ENCODE measurements around the gene SNTA1.
A peak's percentile ranks its signal among the peaks of the same experiment; 100 is the strongest.
"Not testable (repeated sequence)": the region's sequence is repeated elsewhere in the genome, so short reads cannot be mapped to it uniquely, and the experiment has no call there.

The SNTA1 gene

DNA sequence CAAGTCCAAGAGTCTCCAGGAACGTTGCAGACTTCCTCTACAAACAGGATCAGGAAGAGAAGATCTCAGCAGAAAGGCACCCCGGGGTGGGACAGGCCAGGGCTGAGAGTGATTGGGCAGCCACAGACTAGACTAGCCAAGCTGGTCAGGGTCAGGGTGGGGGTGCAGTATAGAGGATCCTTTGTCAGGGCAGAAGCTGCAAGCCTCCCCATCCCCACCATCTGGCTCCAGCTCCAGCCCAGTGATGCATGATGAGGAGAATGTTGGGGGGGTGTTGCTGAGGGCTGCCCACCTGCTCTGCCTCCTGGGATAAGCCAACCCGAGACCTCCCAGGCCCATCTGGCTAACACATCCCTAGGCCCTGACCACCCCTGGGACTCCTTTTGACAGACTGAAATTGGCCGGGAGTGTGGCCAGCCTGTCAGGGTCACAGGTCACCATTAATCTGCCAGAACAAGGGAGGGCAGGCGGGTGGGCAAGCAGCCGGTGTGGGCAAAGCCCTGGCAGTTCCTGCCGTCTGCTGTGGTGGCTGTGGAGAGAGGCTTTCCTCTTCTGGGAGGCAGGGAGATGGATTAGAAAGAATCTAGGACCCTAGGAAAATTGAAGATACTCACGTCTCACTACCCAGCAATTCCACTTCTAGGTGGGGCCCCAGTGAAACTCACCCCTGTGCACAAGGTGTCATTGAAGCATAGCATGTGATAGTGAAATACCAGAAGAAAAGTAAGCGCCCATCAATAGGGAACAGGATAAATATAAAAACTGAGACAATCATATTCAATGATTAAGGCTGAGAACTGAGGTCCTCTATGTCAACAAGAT lies 22.1 kb upstream of the SNTA1 start:
- no peak for DNase-seq (ENCODE audit: low read depth in 2 of 2)

DNA sequence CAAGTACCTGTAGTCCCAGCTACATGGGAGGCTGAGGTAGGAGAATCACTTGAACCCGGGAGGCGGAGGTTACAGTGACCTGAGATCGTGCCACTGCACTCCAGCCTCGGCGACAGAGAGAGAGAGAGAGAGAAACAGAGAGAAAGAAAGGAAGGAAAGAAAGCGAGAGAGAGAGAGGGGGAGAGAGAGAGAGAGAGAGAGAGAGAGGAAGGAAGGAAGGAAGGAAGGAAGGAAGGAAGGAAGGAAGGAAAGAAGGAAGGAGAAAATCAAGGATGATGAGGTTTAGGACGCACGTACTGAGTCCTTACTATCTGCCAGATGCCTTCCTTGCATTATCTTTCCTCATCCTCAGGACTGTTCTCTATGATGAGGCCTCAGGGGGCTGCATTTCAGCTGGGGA lies 21.2 kb upstream of the SNTA1 start:
- DNase-seq (ENCODE audit: low read depth in 2 of 2), result not testable (repeated sequence)

DNA sequence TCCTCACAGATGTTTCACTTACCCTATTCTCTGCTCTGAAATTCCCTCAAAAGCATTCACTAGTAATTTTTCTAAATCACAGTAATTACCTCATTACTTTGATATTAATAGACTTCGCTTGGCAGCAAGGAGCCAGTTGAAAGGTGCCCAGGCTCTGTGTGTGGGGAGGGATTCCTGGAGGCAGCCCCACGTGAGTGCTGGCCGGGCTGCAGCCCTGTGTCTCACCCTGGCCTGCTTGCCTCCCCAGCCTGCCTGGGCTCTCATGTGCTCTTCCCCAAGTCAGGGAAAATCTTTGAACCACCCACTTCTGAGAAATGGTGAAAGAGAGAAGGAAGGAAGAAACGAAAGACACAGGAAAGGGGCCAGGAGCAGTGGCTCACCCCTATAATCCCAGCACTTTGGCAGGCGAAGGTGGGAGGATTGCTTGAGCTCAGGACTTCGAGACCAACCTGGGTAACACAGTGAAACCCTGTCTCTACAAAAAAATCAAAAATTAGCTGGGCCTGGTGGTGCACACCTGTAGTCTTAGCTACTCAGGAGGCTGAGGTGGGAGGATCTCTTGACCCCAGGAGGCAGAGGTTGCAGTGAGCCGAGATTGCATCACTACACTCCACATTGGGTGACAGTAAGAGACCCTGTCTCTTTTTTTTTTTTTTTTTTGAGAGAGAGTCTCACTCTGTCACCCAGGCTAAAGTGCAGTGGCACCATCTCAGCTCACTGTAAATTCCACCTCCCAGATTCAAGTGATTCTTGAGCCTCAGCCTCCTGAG lies 20.0 kb upstream of the SNTA1 start:
- no peak for DNase-seq (ENCODE audit: low read depth in 2 of 2)

DNA sequence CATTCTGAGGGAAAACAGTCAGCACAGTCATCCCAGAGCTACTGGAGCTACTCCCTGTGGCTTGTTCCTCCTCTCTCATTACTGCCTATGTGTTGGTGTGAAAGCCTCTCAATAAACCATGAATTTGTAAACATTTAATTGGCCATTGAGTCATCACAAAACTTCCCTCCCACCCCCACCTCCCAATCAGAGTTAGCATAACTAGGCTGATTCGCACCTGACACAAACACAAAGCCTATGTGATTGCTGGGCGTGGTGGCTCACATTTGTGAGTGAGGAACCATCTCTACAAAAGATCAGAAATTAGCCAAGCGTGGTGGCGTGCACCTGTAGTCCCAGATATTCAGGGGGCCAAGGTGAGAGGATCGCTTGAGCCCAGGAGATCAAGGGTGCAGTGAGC lies 17.1 kb upstream of the SNTA1 start:
- DNase-seq (ENCODE audit: low read depth in 2 of 2), result no peak

DNA sequence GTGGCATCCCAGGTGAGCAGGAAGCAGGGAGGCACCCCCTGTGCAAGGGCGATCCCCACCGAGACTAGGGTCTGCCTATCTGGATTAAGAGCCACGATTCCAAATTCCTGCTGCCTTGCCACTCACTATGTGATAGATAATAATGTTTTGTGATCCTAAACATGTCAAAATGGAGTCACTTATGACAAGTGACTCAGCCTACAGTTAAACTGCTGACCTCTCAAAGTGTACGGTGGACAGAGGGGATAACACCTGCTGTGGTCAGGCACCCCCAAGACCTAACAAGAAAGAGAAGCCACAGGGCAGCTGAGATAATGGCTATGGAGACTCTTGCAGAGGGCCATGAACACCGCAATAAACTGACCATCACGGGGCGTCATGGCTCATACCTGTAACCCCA lies 16.0 kb upstream of the SNTA1 start:
- DNase-seq (ENCODE audit: low read depth in 2 of 2), result no peak

DNA sequence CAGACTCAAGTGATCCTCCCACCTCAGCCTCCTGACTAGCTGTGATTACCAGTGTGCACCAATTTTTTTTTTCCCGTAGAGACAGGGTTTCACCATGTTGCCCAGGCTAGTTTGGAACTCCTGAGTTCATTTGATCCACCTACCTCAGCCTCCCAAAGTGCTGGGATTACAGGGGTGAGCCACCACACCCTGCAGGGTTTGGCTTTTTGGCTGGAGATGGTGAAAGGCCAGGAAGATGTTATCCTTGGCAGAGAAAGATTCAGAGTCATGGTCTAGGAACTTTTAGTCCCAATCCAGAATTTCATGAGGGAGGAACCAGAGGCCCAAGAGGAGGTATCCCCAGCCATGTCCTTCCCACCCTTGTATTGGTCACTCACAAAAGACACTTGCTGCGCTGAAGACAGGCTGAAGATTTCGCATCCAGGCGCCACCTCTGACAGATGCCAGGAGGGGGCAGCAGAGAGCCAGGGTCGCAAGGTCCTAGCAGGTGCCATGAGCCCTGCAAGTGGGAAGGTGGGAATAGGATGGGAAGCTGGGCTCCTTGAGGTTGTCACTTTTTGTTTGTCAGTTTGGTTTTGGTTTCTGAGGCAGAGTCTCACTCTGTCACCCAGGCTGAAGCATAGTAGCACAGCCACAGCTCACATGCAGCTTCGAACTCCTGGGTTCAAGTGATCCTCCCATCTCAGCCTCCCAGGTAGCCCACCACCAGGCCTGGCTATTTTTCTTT lies 13.5 kb upstream of the SNTA1 start:
- peak; percentile 61 to 80 for DNase-seq (ENCODE audit: low read depth in 2 of 2)

DNA sequence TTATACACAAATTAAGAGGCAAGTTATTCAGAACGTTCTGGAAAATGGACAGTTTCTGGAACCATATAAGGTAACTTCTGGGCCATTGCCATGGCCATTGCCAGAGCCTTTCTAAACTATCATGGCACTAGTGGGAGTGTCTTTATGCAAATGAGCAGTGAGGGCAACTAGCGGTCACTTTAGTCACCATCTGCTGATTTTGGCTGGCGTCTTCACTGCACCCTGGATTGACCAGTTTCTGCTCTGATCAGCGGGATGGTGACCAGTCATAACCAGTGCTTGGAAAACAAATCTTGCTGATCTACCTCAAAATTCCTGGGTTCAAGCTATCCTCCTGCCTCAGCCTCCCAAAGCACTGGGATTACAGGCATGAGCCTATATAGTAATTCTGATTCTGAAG lies 7.3 kb upstream of the SNTA1 start:
- no peak for DNase-seq (ENCODE audit: low read depth in 2 of 2)

DNA sequence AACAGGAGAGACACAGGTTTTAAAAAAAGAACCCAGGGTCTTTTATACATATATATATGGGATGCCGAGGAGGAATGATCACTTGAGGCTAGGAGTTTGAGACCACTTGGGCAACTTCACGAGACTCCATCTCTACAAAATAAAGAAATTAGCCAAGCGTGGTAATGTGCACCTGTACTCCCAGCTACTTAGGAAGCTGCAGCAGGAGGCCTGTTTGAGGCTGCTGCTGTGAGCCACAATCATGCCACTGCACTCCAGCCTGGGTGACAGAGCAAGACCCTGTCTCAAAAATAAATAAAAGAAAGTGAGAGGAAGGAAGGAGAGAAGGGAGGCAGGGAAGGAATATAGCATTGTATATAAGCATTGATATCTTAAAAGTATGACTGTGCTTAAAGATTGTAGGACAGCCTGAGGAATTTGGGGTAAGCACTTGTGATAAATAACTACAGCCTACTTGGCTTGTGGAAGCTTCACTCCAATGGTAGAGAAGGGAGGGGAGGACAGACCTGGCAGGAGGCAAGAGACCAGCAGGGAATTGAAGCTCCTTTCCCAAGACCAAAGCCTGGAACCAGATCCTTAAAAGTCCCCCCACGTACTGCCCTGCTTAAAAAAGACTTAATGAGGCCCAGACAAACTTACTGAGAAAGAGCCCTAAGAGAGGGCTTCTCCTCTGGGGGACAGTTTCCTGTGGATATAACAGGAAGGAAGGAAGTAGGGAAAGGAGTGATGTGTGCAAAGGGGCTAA lies 2.5 kb upstream of the SNTA1 start:
- DNase-seq (ENCODE audit: low read depth in 2 of 2), result no peak

DNA sequence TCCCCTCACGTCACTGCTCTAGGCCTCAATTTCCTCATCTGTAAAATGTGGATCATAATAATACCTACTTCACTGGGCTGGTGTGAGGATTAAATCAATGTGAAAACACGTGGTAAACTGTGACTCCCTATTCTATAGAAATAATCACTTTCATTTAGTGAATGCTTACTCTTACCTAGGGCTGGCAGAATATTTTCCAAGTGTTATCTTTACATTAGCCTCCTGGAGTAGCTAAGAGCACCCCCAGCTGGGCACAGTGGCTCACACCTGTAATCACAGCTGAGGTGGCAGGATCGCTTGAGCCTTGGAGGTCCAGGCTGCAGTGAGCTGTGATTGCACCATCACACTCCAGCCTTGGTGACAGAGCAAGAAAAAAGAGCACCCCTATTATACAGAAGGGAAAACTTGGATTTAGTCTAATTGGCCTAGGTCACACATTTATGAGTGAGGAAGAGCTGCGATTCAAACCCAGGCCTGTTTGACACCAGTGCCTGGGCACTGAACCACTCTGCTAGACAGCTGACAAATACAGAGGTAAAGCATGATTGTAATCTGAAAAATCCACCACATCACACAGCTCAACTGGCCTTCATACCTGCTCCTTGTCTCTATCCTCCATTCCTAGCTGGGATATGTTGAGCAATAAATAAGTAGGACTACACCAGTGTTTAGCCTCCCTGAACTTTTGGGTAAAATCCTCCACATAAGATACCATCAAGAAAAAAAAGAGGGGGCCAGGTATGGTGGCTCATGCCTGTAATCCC lies 1.4 kb upstream of the SNTA1 start:
- peak in 1 of 2 donors; percentile 20 for DNase-seq (ENCODE audit: low read depth in 2 of 2)

DNA sequence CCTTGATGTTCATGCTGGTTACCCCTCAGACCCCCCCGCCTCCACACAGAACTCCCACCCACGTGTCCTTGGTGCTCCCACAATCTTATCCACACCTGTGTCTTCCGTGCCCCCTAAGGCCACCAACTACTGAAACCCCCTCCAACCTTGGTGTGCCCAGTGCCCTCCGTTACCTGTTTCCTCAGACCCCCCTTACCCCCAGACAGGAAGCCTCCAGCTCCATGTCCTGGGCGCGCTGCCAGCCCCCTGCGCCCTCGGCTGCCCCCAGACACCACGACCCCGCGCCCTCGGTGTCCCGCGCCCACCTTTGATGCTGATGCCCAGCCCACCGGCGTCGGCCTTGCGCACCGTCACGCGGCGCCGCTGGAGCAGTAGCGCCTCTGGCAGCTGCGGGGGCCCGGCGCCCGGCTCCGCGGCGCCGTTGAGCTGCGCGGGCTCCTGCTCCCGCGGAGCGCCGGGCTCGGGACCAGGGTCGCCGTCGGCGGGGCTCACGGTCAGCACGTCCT lies 504 bp downstream of the SNTA1 start:
- DNase-seq (ENCODE audit: low read depth in 2 of 2), result no peak

DNA sequence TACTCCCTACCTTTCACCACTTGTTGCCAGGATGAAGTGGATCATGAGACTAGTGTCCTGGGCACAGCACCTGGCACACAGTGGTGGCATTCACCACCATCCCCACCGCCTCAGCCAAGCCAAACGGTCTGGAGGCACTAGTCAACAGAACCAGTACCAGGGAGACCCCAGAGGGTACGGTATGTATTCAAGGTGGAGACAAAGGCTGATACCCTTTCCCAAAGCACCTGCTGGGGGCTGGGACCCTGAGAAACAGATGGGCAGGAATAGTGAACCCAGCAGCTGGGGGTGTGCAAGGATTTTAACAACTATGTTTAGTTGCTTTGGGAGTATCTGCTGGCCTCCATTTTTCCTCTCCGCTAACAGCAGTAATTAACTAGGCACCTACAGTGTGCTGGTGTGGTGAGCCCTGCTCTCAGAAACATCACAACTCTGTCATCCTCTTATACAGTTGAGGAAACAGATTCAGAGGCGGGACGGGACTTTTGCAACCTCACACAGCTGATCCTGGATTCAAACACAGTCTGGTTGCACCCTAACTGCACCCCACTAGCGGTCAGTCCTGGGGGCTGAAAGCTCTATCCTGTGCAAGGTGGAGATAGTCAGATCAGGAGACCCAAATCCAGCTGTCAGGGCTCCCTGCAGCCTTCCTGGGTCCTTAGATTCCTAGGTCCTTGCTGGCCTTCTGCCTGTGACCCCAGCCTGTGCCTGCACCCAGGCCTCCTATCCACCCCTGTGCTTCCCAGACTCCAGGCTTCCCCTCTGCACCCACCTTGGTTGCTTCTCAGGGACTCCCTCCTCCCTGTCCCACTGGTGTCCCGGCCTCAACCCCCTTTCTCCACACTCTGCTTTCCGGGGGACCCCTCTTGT lies 1.2 kb downstream of the SNTA1 start:
- DNase-seq (ENCODE audit: low read depth in 2 of 2), result no peak

DNA sequence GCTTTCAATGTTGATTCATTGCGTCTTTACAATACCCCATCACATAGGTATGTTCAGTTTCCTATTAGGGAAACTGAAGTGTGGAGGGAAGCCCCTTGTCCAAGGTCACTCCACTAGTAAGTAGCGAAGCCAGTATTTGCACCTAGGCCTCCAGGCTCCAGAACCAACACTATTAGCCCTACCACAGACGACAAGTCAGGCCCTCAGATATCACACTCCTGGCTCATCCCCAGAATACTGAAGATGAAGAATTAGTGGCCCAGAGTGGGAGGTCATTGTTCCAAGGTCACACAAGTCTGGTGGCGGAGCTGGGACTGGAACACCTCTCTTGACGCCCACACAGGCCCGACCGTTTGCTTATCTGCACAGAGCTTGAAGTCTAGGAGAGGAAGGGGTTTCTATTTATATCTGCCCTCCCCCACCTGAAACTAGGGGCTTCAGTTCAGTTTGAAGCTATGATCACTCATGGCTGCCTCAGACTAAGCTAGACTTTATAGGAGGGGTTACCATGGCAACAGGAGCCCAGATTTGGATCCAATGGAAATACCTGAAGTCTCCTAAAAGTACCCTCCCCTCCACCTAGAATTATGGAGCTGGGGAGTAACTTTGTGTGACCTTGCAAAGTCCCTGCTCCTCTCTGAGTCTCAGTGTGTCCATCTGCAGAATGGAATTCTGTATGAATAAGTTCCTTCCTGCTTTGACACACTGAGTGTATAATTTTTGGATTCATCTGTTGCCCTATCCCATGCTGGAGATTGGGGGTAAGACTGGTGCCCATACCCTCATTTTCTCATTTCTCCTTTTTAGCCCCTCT lies 2.2 kb downstream of the SNTA1 start:
- DNase-seq (ENCODE audit: low read depth in 2 of 2), result no peak

DNA sequence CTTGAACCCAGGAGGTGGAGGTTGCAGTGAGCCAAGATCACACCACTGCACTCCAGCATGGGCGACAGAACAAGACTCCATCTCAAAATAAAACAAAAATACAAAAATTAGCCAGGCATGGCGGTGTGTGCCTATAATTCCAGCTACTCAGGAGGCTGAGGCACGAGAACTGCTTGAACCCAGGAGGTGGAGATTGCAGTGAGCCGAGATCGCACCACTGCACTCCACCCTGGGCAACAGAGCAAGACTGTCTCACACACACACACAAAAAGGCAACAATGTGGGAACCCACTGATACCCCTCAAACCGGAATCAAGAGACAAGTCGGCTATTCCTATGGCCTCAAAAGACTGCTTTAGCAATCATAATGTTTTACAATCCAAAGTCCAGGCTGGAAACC lies 3.0 kb downstream of the SNTA1 start:
- not testable (repeated sequence) for DNase-seq (ENCODE audit: low read depth in 2 of 2)

DNA sequence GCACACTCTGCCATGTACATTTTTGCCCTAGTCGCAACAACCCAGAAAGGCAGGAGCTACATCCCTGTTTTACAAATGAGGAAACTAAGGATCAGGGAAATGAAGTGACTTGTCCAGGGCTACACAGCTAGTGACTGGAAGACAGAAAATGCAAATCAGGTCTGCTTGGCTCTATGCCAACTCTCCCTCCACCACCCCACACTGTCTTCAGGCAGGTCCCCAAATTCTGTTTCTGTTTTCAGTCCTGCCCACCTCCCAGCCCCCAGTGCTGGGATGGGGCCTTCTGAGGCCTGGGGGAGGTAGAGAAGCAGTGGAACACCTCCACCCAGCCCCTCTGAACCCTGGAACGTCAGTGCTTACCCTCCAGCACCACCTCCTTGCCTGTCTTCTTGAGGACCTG lies 5.1 kb downstream of the SNTA1 start:
- no peak for DNase-seq (ENCODE audit: low read depth in 2 of 2)

DNA sequence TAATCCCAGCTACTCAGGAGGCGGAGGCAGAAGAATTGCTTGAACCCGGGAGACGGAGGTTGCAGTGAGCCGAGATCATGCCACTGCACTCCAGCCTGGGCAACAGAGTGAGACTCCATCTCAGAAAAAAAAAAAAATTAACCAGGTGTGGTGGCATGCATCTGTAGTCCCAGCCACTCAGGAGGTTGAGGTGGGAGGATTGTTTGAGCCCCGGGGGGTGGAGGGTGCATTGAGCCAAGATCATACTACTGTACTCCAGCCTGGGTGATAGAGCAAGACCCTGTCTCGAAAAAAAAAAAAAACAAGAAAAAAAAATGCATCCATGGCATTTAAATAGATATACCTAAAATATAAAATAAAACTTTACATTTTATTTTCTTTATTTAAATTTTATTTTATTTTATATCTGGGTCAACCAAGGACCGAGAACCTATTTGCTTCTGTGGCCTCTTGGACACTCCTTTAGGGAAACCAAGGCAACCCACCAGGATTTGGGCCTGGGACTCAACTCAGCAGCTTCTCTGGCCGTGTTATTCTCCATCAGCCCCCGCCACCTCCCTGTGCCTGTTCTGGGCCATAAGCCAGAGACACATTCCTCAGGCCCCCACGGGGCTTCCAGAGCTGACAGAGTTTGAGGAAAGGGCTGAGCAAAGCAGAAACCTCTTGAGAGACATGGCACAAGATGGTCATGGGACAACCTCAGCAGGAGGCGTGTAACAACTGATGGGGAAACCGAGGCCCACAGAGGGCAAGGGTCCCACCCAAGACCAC lies 6.2 kb downstream of the SNTA1 start:
- DNase-seq (ENCODE audit: low read depth in 2 of 2), result no peak

DNA sequence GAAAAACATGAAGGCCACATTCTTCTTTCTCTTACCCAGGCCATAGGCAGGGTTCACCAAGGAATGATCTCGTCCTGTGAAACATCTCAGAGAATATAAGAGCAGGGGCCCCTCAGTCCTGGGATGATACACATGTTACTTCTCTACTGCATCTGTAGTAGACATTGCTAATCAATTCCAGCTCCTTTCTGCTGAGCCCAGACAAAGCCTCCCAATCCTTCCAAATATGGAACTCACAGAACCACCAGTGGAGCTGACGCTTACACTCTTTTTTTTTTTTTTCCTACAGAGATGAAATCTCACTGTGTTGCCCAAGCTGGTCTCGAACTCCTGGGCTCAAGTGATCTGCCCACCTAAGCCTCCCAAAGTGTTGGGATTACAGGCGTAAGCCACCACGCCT lies 9.1 kb downstream of the SNTA1 start:
- no peak for DNase-seq (ENCODE audit: low read depth in 2 of 2)

DNA sequence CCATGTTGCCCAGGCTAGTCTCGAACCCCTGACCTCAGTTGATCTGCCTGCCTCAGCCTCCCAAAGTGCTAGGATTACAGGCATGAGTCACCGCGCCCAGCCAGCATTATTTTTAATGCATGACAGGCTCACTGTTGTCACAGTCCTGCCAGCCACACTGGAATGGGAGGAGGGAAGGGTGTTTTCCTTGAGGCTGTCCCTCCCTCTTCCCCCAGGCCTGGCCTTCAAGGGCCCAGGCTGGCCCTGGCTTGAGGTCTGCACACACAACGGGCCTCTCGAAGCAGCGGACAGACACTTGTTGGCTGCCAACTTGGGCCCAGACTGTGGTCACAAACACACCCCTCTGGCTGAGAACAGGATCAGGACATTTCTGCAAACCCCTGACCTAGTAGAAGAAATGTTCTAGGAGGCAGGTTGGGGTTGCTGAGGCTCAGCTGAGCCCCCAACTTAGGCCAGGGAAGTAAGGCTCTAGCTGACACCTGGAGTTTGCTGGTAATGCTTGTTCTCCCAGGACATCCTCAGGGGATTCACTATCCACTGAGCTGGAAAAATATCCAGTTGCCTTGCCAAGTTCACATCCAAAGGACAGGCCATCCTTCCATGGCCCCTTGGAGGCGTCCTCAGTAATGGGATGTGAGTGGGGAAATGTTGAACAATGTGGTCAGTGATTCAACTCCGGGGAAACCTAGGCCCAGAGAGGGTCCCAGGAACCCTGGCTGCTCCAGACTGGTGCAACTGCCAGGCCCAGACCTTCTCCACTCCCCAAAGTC lies 9.9 kb downstream of the SNTA1 start:
- no peak for DNase-seq (ENCODE audit: low read depth in 2 of 2)
